Renal cortical epithelial cell (primary cell): ENCODE measurements around the gene ATP2B2. TPM values are rescaled to one million over a fixed set of nuclear protein-coding genes. Genes with fewer than 3 reads are reported as not detected.
"Not testable (repeated sequence)": the region's sequence is repeated elsewhere in the genome, so short reads cannot be mapped to it uniquely, and the experiment has no call there.

Experiments used
- DNase-seq: peaks from one replicate; pipeline ENCODE4 v3.0.0-alpha.2; 2011; ENCODE audit warnings: low read depth
- total RNA-seq: library from RNA; depleted of rRNA; stranded (reverse); fragments of >200 nt; gene quantifications from 2 replicates; pipeline ENCODE4 v1.2.3, GENCODE V29; 2014

The ATP2B2 gene
- total RNA-seq, 1 donor from 2014 or later, result under 0.01 TPM

- DNase-seq, result no peak
Observed at GRCh38 chr3:10382892-10383849, 122.2 kb downstream of the ATP2B2 start.

GRCh38 chr3:10382445-10382844 is 122.9 kb downstream of the ATP2B2 start:
- not testable (repeated sequence) for DNase-seq

- DNase-seq, result no peak
Observed at GRCh38 chr3:10381336-10381735, 124.0 kb downstream of the ATP2B2 start.

- no peak for DNase-seq
Observed at GRCh38 chr3:10380906-10381305, 124.5 kb downstream of the ATP2B2 start.

GRCh38 chr3:10379961-10380360 is 125.4 kb downstream of the ATP2B2 start:
- DNase-seq, result no peak

GRCh38 chr3:10379161-10379560 is 126.2 kb downstream of the ATP2B2 start:
- DNase-seq, result no peak

- no peak for DNase-seq
Observed at GRCh38 chr3:10378742-10379141, 126.6 kb downstream of the ATP2B2 start.

- DNase-seq, result no peak
Observed at GRCh38 chr3:10378246-10378645, 127.1 kb downstream of the ATP2B2 start.

- DNase-seq, result no peak
Observed at GRCh38 chr3:10377148-10377725, 128.1 kb downstream of the ATP2B2 start.

- DNase-seq, result no peak
Observed at GRCh38 chr3:10376353-10376752, 129.0 kb downstream of the ATP2B2 start.

GRCh38 chr3:10375296-10376053 is 129.9 kb downstream of the ATP2B2 start:
- DNase-seq, result no peak

GRCh38 chr3:10374311-10374710 is 131.1 kb downstream of the ATP2B2 start:
- DNase-seq, result no peak

GRCh38 chr3:10373686-10374261 is 131.6 kb downstream of the ATP2B2 start:
- no peak for DNase-seq

GRCh38 chr3:10371789-10372188 is 133.6 kb downstream of the ATP2B2 start:
- no peak for DNase-seq

- no peak for DNase-seq
Observed at GRCh38 chr3:10371167-10371566, 134.2 kb downstream of the ATP2B2 start.

GRCh38 chr3:10370429-10370828 is 135.0 kb downstream of the ATP2B2 start:
- peak; percentile 64 for DNase-seq

GRCh38 chr3:10368512-10368911 is 136.9 kb downstream of the ATP2B2 start:
- DNase-seq, result no peak

GRCh38 chr3:10367506-10367905 is 137.9 kb downstream of the ATP2B2 start:
- no peak for DNase-seq

- DNase-seq, result peak; percentile 94
Observed at GRCh38 chr3:10366651-10367101, 138.7 kb downstream of the ATP2B2 start.

GRCh38 chr3:10365791-10366190 is 139.6 kb downstream of the ATP2B2 start:
- peak; percentile 9 for DNase-seq

GRCh38 chr3:10365316-10365715 is 140.1 kb downstream of the ATP2B2 start:
- no peak for DNase-seq

GRCh38 chr3:10364806-10365205 is 140.6 kb downstream of the ATP2B2 start:
- no peak for DNase-seq
